Left hindlimb (tissue), 1 donor: Measurements from ENCODE around the gene PLOD1.
"Not testable (repeated sequence)": the region's sequence is repeated elsewhere in the genome, so short reads cannot be mapped to it uniquely, and the experiment has no call there.

ENCODE experiments used
- DNase-seq: peaks from one replicate; pipeline ENCODE4 v3.0.0-alpha.2; 2018

The PLOD1 gene

DNA sequence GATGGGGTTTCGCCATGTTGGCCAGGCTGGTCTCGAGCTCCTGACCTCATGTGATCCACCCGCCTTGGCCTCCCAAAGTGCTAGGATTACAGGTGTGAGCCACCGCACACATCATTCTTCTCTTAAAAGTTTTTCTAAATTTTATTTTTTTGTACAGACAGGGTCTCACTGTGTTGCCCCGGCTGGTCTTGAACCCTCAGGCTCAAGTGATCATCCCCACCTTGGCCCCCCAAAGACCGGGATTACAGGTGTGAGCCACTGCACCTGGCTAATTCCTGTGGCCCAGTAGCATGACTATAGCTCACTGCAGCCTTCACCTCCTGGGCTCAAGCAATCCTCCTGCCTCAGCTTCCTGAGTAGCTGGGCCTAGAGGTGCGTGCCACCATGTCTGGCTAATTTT, 5.3 kb downstream of the PLOD1 start:
- not testable (repeated sequence) for DNase-seq

GRCh38 chr1:11940260-11940921, 5.9 kb downstream of the PLOD1 start:
- DNase-seq, result peak; percentile 53

DNA sequence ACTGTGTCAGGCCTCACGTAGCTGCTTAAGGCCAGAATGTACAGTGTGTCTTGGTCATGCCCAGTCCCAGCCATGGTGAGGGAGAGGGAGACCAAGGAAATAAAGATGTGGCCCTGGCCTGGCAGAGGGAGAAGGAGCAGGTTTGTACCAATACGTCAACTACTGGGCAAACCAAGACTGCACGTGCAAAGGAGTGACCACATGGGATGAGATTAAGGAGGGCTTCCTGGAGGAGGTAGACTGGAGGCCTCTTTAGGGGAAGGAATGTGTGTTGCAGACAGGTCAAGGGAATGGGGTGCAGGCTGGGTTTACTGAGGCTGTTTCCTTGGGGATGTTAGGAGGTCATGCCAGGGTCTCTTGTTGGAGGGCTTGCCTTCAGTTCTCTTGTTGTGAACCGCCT, 7.8 kb downstream of the PLOD1 start:
- DNase-seq, result no peak

DNA sequence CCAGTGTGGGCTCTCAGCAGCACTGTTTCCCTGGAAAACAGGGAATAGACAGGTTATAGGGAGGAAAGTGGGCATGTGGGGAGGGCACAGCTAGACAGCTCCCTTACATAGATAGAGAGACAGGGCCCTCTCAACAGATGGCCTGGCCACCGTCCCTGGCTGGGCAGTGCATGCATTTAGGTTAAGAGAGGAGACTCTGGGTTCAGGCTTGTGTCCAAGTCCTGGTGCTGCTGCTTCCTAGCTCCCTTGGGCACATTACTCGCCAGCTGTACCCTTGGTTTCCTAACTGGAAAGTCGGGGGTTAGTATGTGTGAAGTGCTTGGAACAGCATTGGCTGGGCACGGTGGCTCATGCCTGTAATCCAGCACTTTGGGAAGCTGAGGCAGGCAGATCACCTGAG, 9.1 kb downstream of the PLOD1 start:
- DNase-seq, result no peak

GRCh38 chr1:11944358-11944931, 9.9 kb downstream of the PLOD1 start:
- DNase-seq, result peak; percentile 73

- no peak for DNase-seq
These were observed 12.1 kb downstream of the PLOD1 start for GRCh38 chr1:11946647-11947046.

GRCh38 chr1:11948822-11949458, 14.4 kb downstream of the PLOD1 start:
- DNase-seq, result no peak

DNA sequence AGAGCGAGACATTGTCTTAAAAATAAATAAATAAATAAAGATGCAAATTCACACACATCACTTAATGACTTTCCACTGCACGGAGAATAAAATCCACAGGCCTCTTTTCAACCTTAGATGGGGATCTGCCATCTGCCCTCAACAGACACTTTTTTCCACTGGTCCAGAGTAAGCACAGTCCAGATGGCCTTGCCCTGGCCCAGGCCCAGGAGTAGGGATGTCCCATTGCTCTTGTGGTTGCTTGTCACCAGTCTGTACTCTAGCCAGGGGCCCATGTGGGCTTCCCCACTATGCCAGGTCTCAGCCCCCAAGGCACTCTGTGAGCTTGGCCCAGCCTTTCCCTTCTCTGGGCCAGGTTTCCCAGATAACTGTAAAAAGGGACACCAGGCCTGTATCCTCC, 17.4 kb downstream of the PLOD1 start:
- DNase-seq, result no peak

DNA sequence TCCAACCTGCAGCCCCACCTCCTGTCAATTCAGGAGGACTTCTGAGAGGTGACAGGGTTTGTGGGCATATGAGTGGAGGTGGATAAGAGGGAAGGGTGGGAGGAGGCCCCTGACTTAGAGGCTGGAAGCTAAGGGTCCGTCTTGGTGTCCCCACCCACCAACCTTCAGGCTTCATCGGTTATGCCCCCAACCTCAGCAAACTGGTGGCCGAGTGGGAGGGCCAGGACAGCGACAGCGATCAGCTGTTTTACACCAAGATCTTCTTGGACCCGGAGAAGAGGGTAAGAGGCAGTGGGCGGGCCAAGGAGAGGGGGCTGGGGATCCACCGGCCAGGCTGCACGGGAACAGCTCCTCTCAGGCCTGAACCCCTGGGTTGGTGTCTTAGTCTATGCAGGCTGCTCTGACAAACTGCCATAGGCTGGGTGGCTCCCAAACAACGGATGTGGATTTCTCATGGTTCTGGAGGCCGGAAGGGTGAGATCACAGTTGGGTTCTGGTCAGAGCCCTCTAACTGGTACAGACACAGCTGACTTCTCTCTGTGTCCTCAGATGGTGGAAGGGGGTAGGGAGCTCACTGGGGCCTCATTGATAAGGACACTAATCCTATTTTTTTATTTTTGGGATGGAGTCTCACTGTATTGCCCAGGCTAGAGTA, 18.1 kb downstream of the PLOD1 start:
- no peak for DNase-seq

DNA sequence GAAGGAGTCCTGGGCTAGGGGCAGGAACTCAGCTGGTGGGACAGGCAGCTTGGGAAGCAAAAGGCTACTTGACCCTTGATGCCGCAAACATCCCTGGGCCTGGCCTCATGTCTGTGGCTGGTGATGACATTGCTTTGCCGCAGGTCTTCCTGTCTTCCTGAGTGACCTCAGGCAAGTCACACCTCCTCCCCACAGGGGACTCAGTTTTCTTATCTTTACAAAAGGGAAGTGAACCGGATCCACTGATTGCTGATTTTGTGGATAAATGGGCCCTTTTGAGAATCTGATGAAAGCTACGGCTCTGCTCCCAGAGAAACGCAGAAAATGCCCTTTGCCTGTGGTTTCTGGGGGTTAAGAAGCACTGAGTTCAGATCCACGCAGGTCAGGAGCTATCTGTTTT, 20.7 kb downstream of the PLOD1 start:
- no peak for DNase-seq

DNA sequence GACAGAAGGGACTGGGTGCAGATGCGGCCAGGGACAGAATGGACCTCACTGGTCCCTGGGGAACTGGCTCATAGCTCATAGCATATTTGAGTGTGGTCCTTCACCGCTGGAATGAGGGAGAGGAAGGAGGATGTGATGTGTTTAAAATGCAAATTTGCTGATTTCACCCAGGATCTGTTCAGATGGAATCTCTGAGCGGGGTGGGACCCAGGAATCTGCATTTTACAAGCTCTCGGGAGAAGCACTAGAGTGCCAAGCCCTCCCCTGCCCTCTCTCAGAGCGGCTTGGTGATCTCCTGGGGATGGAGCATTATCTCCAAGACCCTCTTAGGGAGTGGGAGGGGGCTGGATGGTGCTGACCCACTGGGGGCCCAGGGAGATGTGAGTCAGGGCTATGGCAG, 22.9 kb downstream of the PLOD1 start:
- DNase-seq, result no peak

GRCh38 chr1:11957897-11958296, 23.4 kb downstream of the PLOD1 start:
- no peak for DNase-seq

DNA sequence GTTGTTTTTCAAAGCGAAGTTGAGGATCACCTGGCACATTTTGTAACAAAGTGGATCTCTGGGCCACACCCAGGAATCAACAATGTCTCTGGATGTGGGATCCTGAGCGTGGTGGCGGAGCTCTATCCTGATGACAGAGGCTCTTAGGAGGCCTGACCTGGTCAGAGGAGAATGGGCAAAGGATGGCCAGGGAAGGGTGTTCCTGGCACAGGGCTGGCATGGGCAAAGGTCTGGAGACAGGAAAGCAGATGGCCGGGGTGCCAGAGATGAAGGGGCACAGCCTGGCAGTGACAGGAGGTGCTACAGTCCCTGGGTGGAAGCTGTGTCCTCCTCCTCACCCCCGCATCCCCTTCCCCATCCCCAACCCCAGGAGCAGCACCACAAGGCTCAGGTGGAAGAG, 25.8 kb downstream of the PLOD1 start:
- no peak for DNase-seq

DNA sequence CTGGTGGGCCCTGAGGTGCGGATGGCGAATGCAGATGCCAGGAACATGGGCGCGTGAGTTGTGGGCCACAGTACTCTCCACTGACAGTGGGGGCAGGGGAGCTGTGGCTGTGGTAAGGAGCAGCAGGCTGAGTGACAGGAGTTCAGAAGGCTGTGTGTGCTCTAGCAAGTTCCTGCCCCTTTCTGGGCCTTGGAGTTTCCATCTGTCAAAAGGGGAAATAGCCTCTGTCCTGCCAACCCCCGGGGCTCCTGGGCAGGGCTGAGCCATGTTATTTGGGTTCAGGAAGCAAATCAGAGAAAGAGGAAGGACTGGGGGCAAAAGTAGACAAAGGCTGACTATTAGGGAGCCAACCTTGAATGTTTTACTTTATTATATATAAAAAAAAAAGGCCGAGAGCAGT, 26.2 kb downstream of the PLOD1 start:
- DNase-seq, result no peak

DNA sequence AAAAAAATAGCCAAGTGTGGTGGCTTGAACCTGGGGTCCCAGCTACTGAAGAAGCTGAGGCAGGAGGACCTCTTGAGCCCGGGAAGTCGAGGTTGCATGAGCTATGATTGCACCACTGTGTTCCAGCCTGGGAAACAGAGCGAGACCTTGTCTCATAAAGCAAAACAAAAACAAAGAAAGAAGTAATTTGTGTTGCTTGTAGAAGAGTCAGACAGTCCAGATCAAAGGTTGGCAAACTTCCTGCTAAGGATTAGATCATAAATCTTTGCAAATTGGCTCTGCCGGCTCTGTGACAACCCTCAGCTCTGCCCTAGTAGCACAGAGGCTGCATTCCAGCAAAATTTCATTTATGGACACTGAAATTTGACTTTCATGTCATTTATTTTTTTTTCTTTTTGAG, 26.7 kb downstream of the PLOD1 start:
- DNase-seq, result no peak

DNA sequence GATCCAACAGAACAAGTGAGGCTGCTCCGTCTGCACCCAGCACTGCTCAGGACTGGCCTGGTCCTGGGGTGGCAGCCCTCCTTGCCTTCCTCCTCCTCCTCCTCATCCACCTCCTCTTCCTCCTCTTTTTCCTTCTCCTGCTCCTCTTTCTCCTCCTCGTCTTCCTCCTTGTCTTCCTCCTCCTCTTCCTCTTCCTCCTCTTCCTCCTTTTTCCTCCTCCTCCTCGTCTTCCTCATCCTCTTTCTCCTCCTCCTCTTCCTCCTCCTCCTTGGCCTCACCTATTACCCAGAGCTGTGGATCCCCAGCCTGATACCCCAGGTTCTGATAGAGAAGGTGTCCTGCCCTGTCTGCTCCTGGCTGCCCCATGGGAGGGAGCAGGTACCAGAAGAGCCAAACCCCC, 29.1 kb downstream of the PLOD1 start:
- DNase-seq, result no peak

DNA sequence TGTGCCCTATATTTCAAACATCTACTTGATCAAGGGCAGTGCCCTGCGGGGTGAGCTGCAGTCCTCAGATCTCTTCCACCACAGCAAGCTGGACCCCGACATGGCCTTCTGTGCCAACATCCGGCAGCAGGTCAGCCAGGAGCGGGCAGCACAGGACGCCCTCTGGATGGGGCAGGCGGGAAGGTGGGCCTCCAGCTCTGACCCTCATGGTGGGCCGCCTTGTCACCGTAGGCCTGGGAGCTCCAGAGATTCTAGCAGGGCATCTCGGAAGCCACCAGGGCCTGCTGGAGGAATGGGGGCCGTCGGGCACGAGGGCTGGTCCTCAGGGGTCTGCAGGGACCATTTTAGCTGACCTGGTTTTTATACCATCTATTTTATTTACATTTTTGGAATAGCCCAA, 30.1 kb downstream of the PLOD1 start:
- DNase-seq, result no peak

DNA sequence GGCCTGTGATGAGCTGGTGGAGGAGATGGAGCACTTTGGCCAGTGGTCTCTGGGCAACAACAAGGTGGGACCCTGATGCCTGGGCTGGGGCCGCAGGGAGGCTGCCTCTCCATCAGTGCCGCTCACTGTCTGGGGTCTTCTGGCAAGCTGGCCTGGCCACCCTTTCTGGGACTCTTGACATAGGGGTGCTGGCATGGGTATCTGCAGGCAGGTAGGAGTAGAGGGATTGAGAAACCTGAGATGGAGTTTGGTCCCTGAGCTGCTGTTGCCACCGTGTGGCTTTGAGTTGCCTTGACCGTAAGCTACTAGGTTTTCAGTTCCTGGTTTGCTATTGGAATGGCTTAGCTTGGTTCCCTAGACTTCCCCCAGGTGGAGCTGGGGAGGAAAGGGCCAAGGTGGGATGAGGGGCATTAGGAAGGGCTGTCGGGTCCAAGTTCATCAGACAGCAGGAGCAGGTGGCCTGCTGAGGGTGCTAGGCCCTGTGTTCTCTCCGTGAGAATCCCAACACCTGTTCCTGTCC, 32.6 kb downstream of the PLOD1 start:
- no peak for DNase-seq

DNA sequence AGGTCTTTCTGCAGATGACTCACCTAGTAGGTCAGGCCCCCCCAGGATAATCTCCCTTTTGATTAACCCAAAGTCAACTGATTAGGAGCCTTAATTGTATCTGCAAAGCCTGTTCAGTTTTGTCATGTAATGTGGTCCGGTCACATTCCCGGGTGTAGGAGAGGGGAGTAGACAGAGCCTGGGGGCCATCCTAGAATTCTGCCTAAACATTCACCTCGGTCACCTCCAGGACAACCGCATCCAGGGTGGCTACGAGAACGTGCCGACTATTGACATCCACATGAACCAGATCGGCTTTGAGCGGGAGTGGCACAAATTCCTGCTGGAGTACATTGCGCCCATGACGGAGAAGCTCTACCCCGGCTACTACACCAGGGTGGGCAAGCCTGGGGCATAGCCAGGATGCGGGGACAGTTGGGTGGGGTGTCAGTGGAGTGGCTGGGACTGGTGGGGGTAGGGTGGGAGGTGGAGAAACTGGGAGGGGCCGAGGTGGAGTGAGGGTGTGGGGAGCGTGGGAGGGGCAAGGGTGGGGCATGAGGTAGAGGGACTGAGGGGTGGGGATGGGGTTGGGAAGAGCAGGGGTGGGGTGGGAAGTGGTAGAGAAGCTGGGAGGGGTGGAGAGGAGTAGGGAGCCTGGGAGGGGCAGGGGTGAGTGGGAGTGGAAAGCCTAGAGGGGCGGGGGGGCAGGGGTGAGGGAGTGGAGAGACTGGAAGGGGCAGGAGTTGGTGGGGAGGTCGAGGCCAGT, 36.1 kb downstream of the PLOD1 start:
- DNase-seq, result no peak

- no peak for DNase-seq
These were observed 43.1 kb downstream of the PLOD1 start for GRCh38 chr1:11977625-11978024.

GRCh38 chr1:11978301-11978700, 43.8 kb downstream of the PLOD1 start:
- no peak for DNase-seq

GRCh38 chr1:11979028-11979850, 44.7 kb downstream of the PLOD1 start:
- DNase-seq, result no peak
